Measurements from ENCODE around the gene UQCC2.

UQCC2 gene

DNA sequence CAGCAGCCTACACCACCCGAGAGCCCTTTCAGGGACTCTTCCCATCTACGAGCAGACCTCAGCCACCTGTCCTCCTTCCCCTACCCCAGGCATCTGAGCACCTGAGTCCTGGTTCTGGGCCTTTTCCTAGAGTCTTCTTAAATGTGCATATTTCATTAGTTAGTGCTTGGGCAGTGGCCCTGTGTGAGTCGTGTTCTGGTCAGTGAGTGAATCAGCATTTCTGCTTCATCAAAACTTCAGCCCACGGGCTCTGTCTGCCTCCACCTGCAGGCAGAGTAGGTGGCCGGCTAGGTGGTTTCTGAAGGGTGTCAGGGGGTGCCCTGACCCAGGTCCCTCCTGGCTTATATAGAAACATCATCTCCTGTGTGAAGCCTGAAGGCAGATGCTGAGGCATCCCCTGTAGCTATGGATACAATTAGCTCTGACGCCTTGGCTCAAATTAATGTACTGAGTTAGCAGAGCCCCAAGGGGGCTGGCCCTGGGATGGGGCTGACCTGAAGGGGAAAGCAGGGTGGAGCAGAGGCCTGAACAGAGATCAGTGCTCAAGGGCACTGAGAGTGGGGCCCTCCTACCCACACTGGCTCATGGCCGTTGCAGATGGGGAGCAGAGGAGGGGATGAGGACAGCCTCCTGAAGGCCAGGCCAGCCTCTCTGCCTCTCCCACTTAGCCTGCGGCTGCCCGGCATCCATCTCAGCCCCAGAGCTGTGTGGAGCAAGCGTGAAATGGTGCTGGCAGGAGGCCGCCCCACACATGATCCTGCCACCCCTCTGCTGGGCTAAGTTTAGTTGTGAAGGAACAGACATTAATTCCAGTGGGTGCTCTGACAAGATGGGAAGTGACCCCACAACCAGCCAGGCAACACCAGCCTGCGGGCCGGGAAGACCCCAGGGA is 21.6 kb upstream of the UQCC2 start:
- TF ChIP-seq POLR2AphosphoS5 (IDR thresholded peaks at IDR 0.05; ENCODE audit: low read depth, low read length) (no peak), TAF1 (IDR thresholded peaks at IDR 0.05; ENCODE audit: borderline replicate concordance, insufficient read depth, low read length) (no peak), FOXP2 (optimal IDR thresholded peaks at IDR 0.05; ENCODE audit: borderline replicate concordance, extremely low read depth, extremely low read length, insufficient read depth) (no peak), SIN3A (IDR thresholded peaks at IDR 0.05; ENCODE audit: borderline replicate concordance, insufficient read depth, low read length) (no peak)
- TF ChIP-seq, protein P1, sequence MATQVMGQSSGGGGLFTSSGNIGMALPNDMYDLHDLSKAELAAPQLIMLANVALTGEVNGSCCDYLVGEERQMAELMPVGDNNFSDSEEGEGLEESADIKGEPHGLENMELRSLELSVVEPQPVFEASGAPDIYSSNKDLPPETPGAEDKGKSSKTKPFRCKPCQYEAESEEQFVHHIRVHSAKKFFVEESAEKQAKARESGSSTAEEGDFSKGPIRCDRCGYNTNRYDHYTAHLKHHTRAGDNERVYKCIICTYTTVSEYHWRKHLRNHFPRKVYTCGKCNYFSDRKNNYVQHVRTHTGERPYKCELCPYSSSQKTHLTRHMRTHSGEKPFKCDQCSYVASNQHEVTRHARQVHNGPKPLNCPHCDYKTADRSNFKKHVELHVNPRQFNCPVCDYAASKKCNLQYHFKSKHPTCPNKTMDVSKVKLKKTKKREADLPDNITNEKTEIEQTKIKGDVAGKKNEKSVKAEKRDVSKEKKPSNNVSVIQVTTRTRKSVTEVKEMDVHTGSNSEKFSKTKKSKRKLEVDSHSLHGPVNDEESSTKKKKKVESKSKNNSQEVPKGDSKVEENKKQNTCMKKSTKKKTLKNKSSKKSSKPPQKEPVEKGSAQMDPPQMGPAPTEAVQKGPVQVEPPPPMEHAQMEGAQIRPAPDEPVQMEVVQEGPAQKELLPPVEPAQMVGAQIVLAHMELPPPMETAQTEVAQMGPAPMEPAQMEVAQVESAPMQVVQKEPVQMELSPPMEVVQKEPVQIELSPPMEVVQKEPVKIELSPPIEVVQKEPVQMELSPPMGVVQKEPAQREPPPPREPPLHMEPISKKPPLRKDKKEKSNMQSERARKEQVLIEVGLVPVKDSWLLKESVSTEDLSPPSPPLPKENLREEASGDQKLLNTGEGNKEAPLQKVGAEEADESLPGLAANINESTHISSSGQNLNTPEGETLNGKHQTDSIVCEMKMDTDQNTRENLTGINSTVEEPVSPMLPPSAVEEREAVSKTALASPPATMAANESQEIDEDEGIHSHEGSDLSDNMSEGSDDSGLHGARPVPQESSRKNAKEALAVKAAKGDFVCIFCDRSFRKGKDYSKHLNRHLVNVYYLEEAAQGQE (IDR thresholded peaks at IDR 0.05; ENCODE audit: insufficient read depth in 1 of 2, low read depth in 2 of 2, low read length in 2 of 2), result no peak

DNA sequence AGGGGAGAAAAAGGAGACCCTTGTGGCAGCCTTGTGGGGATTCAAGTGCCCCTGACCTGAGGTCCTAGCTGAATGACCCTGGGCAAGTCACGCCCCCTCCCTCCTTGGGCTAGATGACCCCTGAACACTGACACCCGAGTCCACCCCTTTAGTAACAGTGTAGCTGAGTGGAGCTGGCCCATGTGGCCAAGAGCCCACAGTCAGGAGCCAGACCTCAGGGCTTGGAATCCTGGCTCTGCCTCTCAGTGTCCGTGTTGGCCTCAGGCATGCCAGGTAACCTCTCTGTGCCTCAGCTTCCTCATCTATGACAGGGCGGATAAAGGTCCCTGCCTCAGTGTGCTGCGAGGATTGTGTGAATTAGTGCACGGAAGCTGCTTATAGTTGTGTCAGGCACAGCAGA is 20.9 kb upstream of the UQCC2 start:
- TF ChIP-seq, protein P1 (IDR thresholded peaks at IDR 0.05; ENCODE audit: insufficient read depth in 1 of 2, low read depth in 2 of 2, low read length in 2 of 2), result no peak
- TF ChIP-seq SIN3A (IDR thresholded peaks at IDR 0.05; ENCODE audit: borderline replicate concordance, insufficient read depth, low read length), result no peak
- TF ChIP-seq TAF1 (IDR thresholded peaks at IDR 0.05; ENCODE audit: borderline replicate concordance, insufficient read depth, low read length), result no peak
- TF ChIP-seq FOXP2 (optimal IDR thresholded peaks at IDR 0.05; ENCODE audit: borderline replicate concordance, extremely low read depth, extremely low read length, insufficient read depth), result no peak
- no peak for TF ChIP-seq POLR2AphosphoS5 (IDR thresholded peaks at IDR 0.05; ENCODE audit: low read depth, low read length)

DNA sequence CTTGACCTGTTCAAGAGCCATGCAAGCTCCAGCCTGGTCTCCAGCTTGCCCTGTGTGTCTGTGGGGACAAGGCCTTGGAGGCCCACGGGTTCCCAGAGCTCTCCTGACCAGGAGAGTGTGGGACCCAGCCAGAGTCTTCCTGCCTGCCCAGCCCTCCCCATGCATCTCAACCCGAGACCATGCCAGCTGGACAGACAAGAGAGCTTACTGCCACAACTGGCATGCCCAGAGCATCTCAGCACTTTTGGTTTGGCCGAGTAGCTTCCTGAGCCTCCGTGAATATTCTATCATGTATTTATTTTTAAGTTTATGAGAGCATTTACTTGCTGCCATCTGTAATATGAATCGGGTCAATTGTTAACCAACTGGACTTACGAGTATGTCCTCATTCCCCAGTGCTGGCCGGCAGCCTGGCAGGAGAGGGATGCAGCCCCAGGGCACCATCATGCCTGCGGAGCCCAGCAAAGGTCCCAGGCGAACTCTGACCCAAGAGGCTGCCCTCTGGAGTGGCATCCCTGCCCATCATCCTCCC is 20.3 kb upstream of the UQCC2 start:
- TF ChIP-seq POLR2AphosphoS5 (IDR thresholded peaks at IDR 0.05; ENCODE audit: low read depth, low read length) (no peak), SIN3A (IDR thresholded peaks at IDR 0.05; ENCODE audit: borderline replicate concordance, insufficient read depth, low read length) (no peak), TAF1 (IDR thresholded peaks at IDR 0.05; ENCODE audit: borderline replicate concordance, insufficient read depth, low read length) (no peak)
- TF ChIP-seq, protein P1 (IDR thresholded peaks at IDR 0.05; ENCODE audit: insufficient read depth in 1 of 2, low read depth in 2 of 2, low read length in 2 of 2), result no peak

DNA sequence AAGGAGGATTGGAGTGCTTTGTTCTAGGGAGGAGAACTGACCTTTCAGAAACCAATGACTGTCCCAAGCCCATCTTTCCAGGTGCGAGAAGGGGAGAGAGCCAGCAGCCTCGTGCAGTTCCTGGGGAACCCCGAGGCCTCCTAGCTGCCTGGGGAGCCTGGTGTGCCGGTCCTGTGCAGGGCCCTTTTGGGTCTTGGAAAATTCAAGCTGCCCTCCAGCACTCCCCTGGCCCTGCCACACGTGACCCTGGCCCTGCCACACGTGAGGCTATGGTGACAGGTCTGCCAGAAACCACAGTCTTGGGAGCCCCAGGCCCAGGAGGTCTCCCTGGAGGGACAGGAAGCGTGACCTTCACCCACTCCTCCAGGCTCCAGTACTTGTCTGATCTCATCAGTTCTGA is 19.5 kb upstream of the UQCC2 start:
- TF ChIP-seq SIN3A (IDR thresholded peaks at IDR 0.05; ENCODE audit: borderline replicate concordance, insufficient read depth, low read length) (no peak), FOXP2 (optimal IDR thresholded peaks at IDR 0.05; ENCODE audit: borderline replicate concordance, extremely low read depth, extremely low read length, insufficient read depth) (no peak), TAF1 (IDR thresholded peaks at IDR 0.05; ENCODE audit: borderline replicate concordance, insufficient read depth, low read length) (no peak), POLR2AphosphoS5 (IDR thresholded peaks at IDR 0.05; ENCODE audit: low read depth, low read length) (no peak)
- TF ChIP-seq, protein P1 (IDR thresholded peaks at IDR 0.05; ENCODE audit: insufficient read depth in 1 of 2, low read depth in 2 of 2, low read length in 2 of 2), result no peak
